GM23338 (cell line): Measurements from ENCODE around the gene UTS2.

Experiments used
- POLR2AphosphoS5 ChIP-seq: IDR thresholded peaks from 2 replicates; pipeline ENCODE4 v1.6.1; 2016; ENCODE audit warnings: antibody characterized with exemption, low read depth
- TF ChIP-seq, protein P1 (sequence below), 2 experiments: fragments of 200-600 bp in 1 of 2; sonication (generic) in 1 of 2; conservative IDR thresholded peaks; 2 replicates each; pipeline versions ENCODE4 v1.5.1 to v1.6.1; 2016 to 2017; ENCODE audit warnings: antibody characterized with exemption in 2 of 2, low read depth in 2 of 2, mild to moderate bottlenecking in 2 of 2, moderate library complexity in 1 of 2

- TF ChIP-seq, protein P1, sequence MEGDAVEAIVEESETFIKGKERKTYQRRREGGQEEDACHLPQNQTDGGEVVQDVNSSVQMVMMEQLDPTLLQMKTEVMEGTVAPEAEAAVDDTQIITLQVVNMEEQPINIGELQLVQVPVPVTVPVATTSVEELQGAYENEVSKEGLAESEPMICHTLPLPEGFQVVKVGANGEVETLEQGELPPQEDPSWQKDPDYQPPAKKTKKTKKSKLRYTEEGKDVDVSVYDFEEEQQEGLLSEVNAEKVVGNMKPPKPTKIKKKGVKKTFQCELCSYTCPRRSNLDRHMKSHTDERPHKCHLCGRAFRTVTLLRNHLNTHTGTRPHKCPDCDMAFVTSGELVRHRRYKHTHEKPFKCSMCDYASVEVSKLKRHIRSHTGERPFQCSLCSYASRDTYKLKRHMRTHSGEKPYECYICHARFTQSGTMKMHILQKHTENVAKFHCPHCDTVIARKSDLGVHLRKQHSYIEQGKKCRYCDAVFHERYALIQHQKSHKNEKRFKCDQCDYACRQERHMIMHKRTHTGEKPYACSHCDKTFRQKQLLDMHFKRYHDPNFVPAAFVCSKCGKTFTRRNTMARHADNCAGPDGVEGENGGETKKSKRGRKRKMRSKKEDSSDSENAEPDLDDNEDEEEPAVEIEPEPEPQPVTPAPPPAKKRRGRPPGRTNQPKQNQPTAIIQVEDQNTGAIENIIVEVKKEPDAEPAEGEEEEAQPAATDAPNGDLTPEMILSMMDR (conservative IDR thresholded peaks at IDR 0.05; ENCODE audit: low read depth in 2 of 2), result no peak
- TF ChIP-seq POLR2AphosphoS5, result no peak
These were observed 15.4 kb upstream of the UTS2 start for GRCh38 chr1:7868070-7868780.
